D721Med (cell line): ENCODE data around the gene HOXA5.

Source experiments
- DNase-seq: peaks from one replicate; pipeline ENCODE4 v3.0.0; 2011; ENCODE audit warnings: low spot score; ENCODE audit not compliant: insufficient read length
- FAIRE-seq: peaks from 2 replicates; lab custom pipeline; 2011; peaks lifted over from hg19 to GRCh38; lab: Jason Lieb, UNC
- CTCF ChIP-seq: IDR thresholded peaks from 2 replicates; pipeline ENCODE4 v1.5.1; 2012; ENCODE audit warnings: mild to moderate bottlenecking, control low read depth; ENCODE audit not compliant: insufficient read depth; ENCODE audit errors: missing control alignments

HOXA5 gene

GRCh38 chr7:27143023-27143949, at the start of gene HOXA5:
HOXA5 (minus strand) TSS chr7:27143681; CDS start chr7:27143607, 74 bp downstream.
- FAIRE-seq = no peak
- TF ChIP-seq CTCF = peak; percentile 61
- no peak for DNase-seq

GRCh38 chr7:27192546-27193334, 49.3 kb upstream of the HOXA5 start:
- DNase-seq (no peak), FAIRE-seq (no peak)
- TF ChIP-seq CTCF = no peak

GRCh38 chr7:27191833-27192545, 48.5 kb upstream of the HOXA5 start:
- no peak for FAIRE-seq
- no peak for DNase-seq

GRCh38 chr7:27191161-27191731, 47.8 kb upstream of the HOXA5 start:
- DNase-seq = no peak
- no peak for TF ChIP-seq CTCF
- no peak for FAIRE-seq

More at GRCh38 chr7:27191833-27192545, 48.5 kb upstream of the HOXA5 start:
- no peak for TF ChIP-seq CTCF

- TF ChIP-seq CTCF = no peak
- DNase-seq (no peak), FAIRE-seq (no peak)
Observed at GRCh38 chr7:27189997-27190748, 46.7 kb upstream of the HOXA5 start.
